Memory B cell (primary cell): ENCODE results near the gene LRRC49.

Source experiments
- ATAC-seq: fragments of 150-1000 bp; cut with Tn5 transposase; 2 replicates; pipeline ENCODE4 v1.10.0; 2021; ENCODE audit warnings: low read depth, mild to moderate bottlenecking, moderate library complexity
- DNase-seq, 2 donors: peaks; one replicate each; pipeline ENCODE4 v3.0.0; 2022; ENCODE audit warnings: low spot score in 2 of 2
- H3K27ac Mint-ChIP-seq: one replicate; pipeline ENCODE4 v1.8.0; 2022; ENCODE audit warnings: mild to moderate bottlenecking, moderate library complexity, mixed read lengths
- H3K27me3 Mint-ChIP-seq: one replicate; pipeline ENCODE4 v1.8.0; 2022; ENCODE audit warnings: mixed read lengths
- H3K36me3 Mint-ChIP-seq: one replicate; pipeline ENCODE4 v1.8.0; 2022; ENCODE audit warnings: mild to moderate bottlenecking, mixed read lengths
- H3K4me1 Mint-ChIP-seq: one replicate; pipeline ENCODE4 v1.8.0; 2022; ENCODE audit warnings: mixed read lengths
- H3K4me3 Mint-ChIP-seq: one replicate; pipeline ENCODE4 v1.8.0; 2022; ENCODE audit warnings: mild to moderate bottlenecking, moderate library complexity, mixed read lengths
- H3K9me3 Mint-ChIP-seq: one replicate; pipeline ENCODE4 v1.8.0; 2022; ENCODE audit warnings: mixed read lengths

The LRRC49 gene

GRCh38 chr15:70876011-70876410, 16.6 kb upstream of the LRRC49 start:
- Mint-ChIP-seq H3K9me3 (no peaks in the 10 kb centered on the region), H3K36me3 (no peaks in the 10 kb centered on the region), H3K4me3 (no peak overlapping the region), H3K4me1 (no peaks in the 10 kb centered on the region), H3K27me3 (peaks cover 24% of the 10 kb centered on the region), H3K27ac (no peak overlapping the region)
- no peak for ATAC-seq
- no peak for DNase-seq

GRCh38 chr15:70876683-70877082, 15.9 kb upstream of the LRRC49 start:
- H3K4me3 Mint-ChIP-seq = no peak overlapping the region
- ATAC-seq (no peak), DNase-seq (no peak)
- H3K27ac Mint-ChIP-seq = no peak overlapping the region
- no peaks in the 10 kb centered on the region for H3K36me3 Mint-ChIP-seq
- H3K27me3 Mint-ChIP-seq = peaks cover 24% of the 10 kb centered on the region
- no peaks in the 10 kb centered on the region for H3K9me3 Mint-ChIP-seq
- no peaks in the 10 kb centered on the region for H3K4me1 Mint-ChIP-seq

DNA sequence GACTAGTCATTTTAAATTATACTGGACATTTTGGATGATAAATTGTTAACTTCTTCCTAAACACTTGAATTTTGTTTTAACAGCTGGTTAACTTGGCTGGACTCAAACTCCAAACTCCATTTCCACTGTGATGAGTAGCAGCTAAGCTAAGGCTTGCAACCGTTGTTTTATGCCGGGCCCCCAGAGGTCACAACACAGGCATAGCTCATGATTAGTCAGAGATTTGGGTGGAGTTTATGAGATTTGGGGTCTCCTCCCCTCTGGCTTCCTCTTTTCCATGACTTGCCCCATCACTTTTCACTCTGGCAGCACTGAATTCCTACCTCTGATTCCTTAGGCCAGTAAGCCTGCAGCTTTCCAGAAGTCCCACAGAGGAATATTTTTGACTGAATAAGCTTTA, 13.2 kb upstream of the LRRC49 start:
- no peak for ATAC-seq
- H3K27me3 Mint-ChIP-seq = peaks cover 13% of the 10 kb centered on the region
- H3K27ac Mint-ChIP-seq = no peak overlapping the region
- H3K4me3 Mint-ChIP-seq = no peak overlapping the region
- DNase-seq = no peak
- no peaks in the 10 kb centered on the region for H3K4me1 Mint-ChIP-seq
- H3K36me3 Mint-ChIP-seq = no peaks in the 10 kb centered on the region
- no peaks in the 10 kb centered on the region for H3K9me3 Mint-ChIP-seq

GRCh38 chr15:70880781-70881180, 11.8 kb upstream of the LRRC49 start:
- Mint-ChIP-seq H3K27me3 (peaks cover 13% of the 10 kb centered on the region), H3K36me3 (no peaks in the 10 kb centered on the region), H3K4me3 (no peak overlapping the region), H3K4me1 (no peaks in the 10 kb centered on the region), H3K27ac (no peak overlapping the region), H3K9me3 (no peaks in the 10 kb centered on the region)
- ATAC-seq (no peak), DNase-seq (no peak)

DNA sequence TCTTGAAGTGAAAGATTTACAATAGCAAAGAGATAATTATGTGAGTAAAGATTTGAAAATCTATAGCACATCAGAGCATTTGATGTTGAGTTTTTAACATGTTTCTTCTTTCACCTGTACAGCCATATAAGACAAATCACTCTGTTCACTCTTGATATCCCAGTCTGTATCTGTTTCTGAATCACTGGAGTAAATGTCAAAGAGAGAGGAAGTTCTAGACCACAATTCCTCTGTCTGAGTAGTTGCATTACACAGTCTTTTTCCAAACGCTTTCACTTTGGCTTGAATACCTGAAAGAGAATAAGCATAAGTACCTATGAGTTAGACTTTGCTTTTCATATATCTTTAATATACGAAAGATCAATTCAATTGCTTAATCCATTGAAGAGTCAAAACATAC, 10.3 kb upstream of the LRRC49 start:
- DNase-seq (no peak), ATAC-seq (no peak)
- H3K4me1 Mint-ChIP-seq = no peaks in the 10 kb centered on the region
- H3K4me3 Mint-ChIP-seq = no peak overlapping the region
- H3K27ac Mint-ChIP-seq = no peak overlapping the region
- H3K36me3 Mint-ChIP-seq = no peaks in the 10 kb centered on the region
- H3K27me3 Mint-ChIP-seq = peaks cover 8% of the 10 kb centered on the region
- no peaks in the 10 kb centered on the region for H3K9me3 Mint-ChIP-seq

DNA sequence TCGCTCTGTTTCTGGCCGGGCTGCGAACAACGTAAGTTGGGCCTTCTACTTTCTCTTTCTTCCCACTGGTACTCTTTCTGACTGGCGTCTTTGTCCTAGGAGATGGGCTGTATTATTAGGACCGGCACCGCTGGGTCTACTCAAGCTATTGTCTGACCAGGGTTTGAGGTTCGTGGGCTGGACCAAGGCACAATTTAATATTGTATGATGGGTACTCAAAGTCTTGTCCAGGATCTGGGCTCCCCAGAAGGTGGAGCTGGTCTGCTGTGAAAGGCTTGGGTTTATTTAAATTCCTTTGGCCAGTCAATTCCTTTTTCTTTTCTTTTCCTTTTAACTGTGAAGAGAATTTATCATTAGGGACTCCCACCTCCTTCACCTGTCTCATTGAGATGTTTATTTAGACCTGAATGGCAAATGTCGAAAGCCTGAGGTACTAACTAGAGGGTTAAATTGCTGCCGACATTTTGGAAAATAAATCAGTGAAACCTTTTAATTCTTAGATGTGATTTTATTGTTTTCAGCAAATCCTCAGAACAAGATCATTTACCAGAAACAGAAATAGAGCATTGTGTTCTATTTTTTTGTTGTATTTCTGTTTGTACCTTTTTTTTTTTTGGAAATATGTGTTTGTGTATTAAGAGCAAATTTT, 410 bp downstream of the LRRC49 start:
- H3K36me3 Mint-ChIP-seq = no peaks in the 10 kb centered on the region
- H3K27ac Mint-ChIP-seq = peak overlapping the region; percentile 93
- H3K27me3 Mint-ChIP-seq = peaks cover 2% of the 10 kb centered on the region
- H3K4me1 Mint-ChIP-seq = peaks cover 13% of the 10 kb centered on the region
- peak overlapping the region; percentile 95 for H3K4me3 Mint-ChIP-seq
- peak; percentile 38 for ATAC-seq
- H3K9me3 Mint-ChIP-seq = no peaks in the 10 kb centered on the region
- no peak for DNase-seq

- H3K9me3 Mint-ChIP-seq = no peaks in the 10 kb centered on the region
- DNase-seq (no peak), ATAC-seq (no peak)
- H3K4me3 Mint-ChIP-seq = no peak overlapping the region
- no peak overlapping the region for H3K27ac Mint-ChIP-seq
- H3K4me1 Mint-ChIP-seq = no peaks in the 10 kb centered on the region
- peaks cover 4% of the 10 kb centered on the region for H3K36me3 Mint-ChIP-seq
- no peaks in the 10 kb centered on the region for H3K27me3 Mint-ChIP-seq
Observed at GRCh38 chr15:70902107-70902506, 9.5 kb downstream of the LRRC49 start.

- H3K27me3 Mint-ChIP-seq = peaks cover 2% of the 10 kb centered on the region
- no peaks in the 10 kb centered on the region for H3K4me1 Mint-ChIP-seq
Observed at GRCh38 chr15:70906842-70907241, 14.2 kb downstream of the LRRC49 start.

GRCh38 chr15:70907784-70908471, 15.3 kb downstream of the LRRC49 start:
- Mint-ChIP-seq H3K36me3 (peaks cover 9% of the 10 kb centered on the region), H3K4me3 (no peak overlapping the region), H3K27ac (no peak overlapping the region), H3K27me3 (peaks cover 2% of the 10 kb centered on the region), H3K9me3 (peaks cover 5% of the 10 kb centered on the region), H3K4me1 (no peaks in the 10 kb centered on the region)
- no peak for DNase-seq
- ATAC-seq = no peak

More at GRCh38 chr15:70906842-70907241, 14.2 kb downstream of the LRRC49 start:
- Mint-ChIP-seq H3K27ac (no peak overlapping the region), H3K9me3 (peaks cover 5% of the 10 kb centered on the region), H3K36me3 (peaks cover 9% of the 10 kb centered on the region), H3K4me3 (no peak overlapping the region)
- no peak for DNase-seq
- ATAC-seq = no peak

GRCh38 chr15:70910958-70911357, 18.3 kb downstream of the LRRC49 start:
- Mint-ChIP-seq H3K9me3 (peaks cover 5% of the 10 kb centered on the region), H3K4me1 (no peaks in the 10 kb centered on the region), H3K27ac (no peak overlapping the region), H3K27me3 (peaks cover 2% of the 10 kb centered on the region), H3K36me3 (peaks cover 5% of the 10 kb centered on the region), H3K4me3 (no peak overlapping the region)
- ATAC-seq = no peak
- DNase-seq = no peak

DNA sequence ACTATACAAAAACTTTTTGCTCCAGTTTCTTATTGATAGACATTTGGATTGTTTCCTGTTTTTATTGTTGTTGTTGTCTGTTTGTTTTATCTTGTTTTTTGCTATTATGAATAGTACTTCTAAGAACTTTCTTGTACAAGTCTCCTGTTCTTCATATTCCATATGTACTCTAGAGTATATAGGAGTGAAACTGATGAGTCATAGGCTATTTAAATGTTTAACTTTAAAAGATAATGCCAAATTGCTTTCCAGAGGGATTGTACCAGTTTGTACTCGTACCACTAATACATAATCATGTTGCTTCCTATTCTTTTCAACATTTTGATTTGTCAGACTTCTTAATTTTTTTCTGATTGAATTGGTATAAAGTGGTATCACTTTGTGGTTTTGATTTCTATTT, 19.6 kb downstream of the LRRC49 start:
- no peak overlapping the region for H3K27ac Mint-ChIP-seq
- ATAC-seq = no peak
- peaks cover 5% of the 10 kb centered on the region for H3K36me3 Mint-ChIP-seq
- no peak overlapping the region for H3K4me3 Mint-ChIP-seq
- H3K4me1 Mint-ChIP-seq = no peaks in the 10 kb centered on the region
- H3K9me3 Mint-ChIP-seq = peaks cover 5% of the 10 kb centered on the region
- DNase-seq = no peak
- H3K27me3 Mint-ChIP-seq = peaks cover 2% of the 10 kb centered on the region

GRCh38 chr15:70916531-70916930, 23.9 kb downstream of the LRRC49 start:
- H3K4me3 Mint-ChIP-seq = no peak overlapping the region
- peaks cover 2% of the 10 kb centered on the region for H3K36me3 Mint-ChIP-seq
- no peak overlapping the region for H3K27ac Mint-ChIP-seq
- no peaks in the 10 kb centered on the region for H3K4me1 Mint-ChIP-seq
- H3K27me3 Mint-ChIP-seq = peaks cover 3% of the 10 kb centered on the region
- peaks cover 4% of the 10 kb centered on the region for H3K9me3 Mint-ChIP-seq
- DNase-seq = no peak
- no peak for ATAC-seq

GRCh38 chr15:70917955-70918354, 25.3 kb downstream of the LRRC49 start:
- no peaks in the 10 kb centered on the region for H3K4me1 Mint-ChIP-seq

GRCh38 chr15:70920981-70921696, 28.5 kb downstream of the LRRC49 start:
- DNase-seq (no peak), ATAC-seq (no peak)
- no peak overlapping the region for H3K4me3 Mint-ChIP-seq
- H3K27ac Mint-ChIP-seq = no peak overlapping the region
- H3K27me3 Mint-ChIP-seq = peaks cover 7% of the 10 kb centered on the region
- H3K9me3 Mint-ChIP-seq = peaks cover 9% of the 10 kb centered on the region
- no peaks in the 10 kb centered on the region for H3K4me1 Mint-ChIP-seq
- H3K36me3 Mint-ChIP-seq = peaks cover 7% of the 10 kb centered on the region

More at GRCh38 chr15:70917955-70918354, 25.3 kb downstream of the LRRC49 start:
- no peak for DNase-seq
- peaks cover 7% of the 10 kb centered on the region for H3K36me3 Mint-ChIP-seq
- no peak overlapping the region for H3K4me3 Mint-ChIP-seq
- ATAC-seq = no peak
- H3K27me3 Mint-ChIP-seq = peaks cover 7% of the 10 kb centered on the region
- no peak overlapping the region for H3K27ac Mint-ChIP-seq
- H3K9me3 Mint-ChIP-seq = peaks cover 9% of the 10 kb centered on the region
